Liver (tissue), 3 donors: ENCODE results near the gene ZMYND8.
"Not testable (repeated sequence)": the region's sequence is repeated elsewhere in the genome, so short reads cannot be mapped to it uniquely, and the experiment has no call there.

Experiments
- CTCF ChIP-seq: fragments of 150-350 bp; IDR thresholded peaks from 2 replicates; pipeline ENCODE4 v1.5.1; 2017; ENCODE audit warnings: improper control_type of control experiment, low read depth, low read length; ENCODE audit not compliant: missing input control
- EGR1 ChIP-seq, 2 donors: IDR thresholded peaks; 2 replicates each; pipeline ENCODE4 v1.6.1; 2016 to 2018; ENCODE audit warnings: antibody characterized with exemption in 2 of 2, low read depth in 2 of 2
- JUND ChIP-seq, 2 donors: IDR thresholded peaks; 2 replicates each; pipeline ENCODE4 v1.6.1; 2016; ENCODE audit warnings: antibody characterized with exemption in 2 of 2
- NR2F2 ChIP-seq: IDR thresholded peaks from 2 replicates; pipeline ENCODE4 v1.6.1; 2016; ENCODE audit warnings: antibody characterized with exemption
- RAD21 ChIP-seq, 2 donors: IDR thresholded peaks; 2 replicates each; pipeline ENCODE4 v1.6.1; 2016; ENCODE audit warnings: antibody characterized with exemption in 2 of 2, mild to moderate bottlenecking in 2 of 2
- REST ChIP-seq: IDR thresholded peaks from 2 replicates; pipeline ENCODE4 v1.6.1; 2016; ENCODE audit warnings: antibody characterized with exemption, mild to moderate bottlenecking
- SP1 ChIP-seq: IDR thresholded peaks from 2 replicates; pipeline ENCODE4 v1.6.1; 2018; ENCODE audit warnings: antibody characterized with exemption, mild to moderate bottlenecking
- TAF1 ChIP-seq: conservative IDR thresholded peaks from 2 replicates; pipeline ENCODE4 v1.6.1; 2016; ENCODE audit warnings: antibody characterized with exemption, mild to moderate bottlenecking
- donor health status: healthy.
- donor health status: healthy.

GRCh38 chr20:47307569-47307968 lies 48.9 kb downstream of the ZMYND8 start:
- not testable (repeated sequence) for TF ChIP-seq RAD21 (IDR thresholded peaks at IDR 0.05); TAF1; EGR1 (IDR thresholded peaks at IDR 0.05; ENCODE audit: low read depth in 2 of 2); CTCF; NR2F2; SP1; JUND (IDR thresholded peaks at IDR 0.05); REST
